GM20431 (cell line): ENCODE results near the gene TRIM41.

Source experiments
- in situ Hi-C: fragments of 300-500 bp; cut with MseI, MboI; formaldehyde crosslinking; loops from one replicate; pipeline ENCODE4 v1.15.0; 2020; ENCODE audit warnings: low sequenced_read_pairs; ENCODE audit not compliant: unreplicated experiment

The TRIM41 gene

GRCh38 chr5:181229996-181230395 lies 6.9 kb downstream of the TRIM41 start:
- in situ Hi-C loops = no loop called here

- in situ Hi-C loops = no loop called here
Observed at GRCh38 chr5:181230551-181230950, 7.5 kb downstream of the TRIM41 start.

GRCh38 chr5:181231432-181231831 lies 8.4 kb downstream of the TRIM41 start:
- in situ Hi-C loops = no loop called here

GRCh38 chr5:181232593-181232992 lies 9.5 kb downstream of the TRIM41 start:
- in situ Hi-C loops = no loop called here

- in situ Hi-C loops = no loop called here
Observed at GRCh38 chr5:181233088-181233800, 10.2 kb downstream of the TRIM41 start.

GRCh38 chr5:181233801-181234454 lies 10.8 kb downstream of the TRIM41 start:
- in situ Hi-C loops = no loop called here

- in situ Hi-C loops = no loop called here
Observed at GRCh38 chr5:181234455-181235306, 11.6 kb downstream of the TRIM41 start.

- in situ Hi-C loops = no loop called here
Observed at GRCh38 chr5:181235323-181235688, 12.2 kb downstream of the TRIM41 start.

- in situ Hi-C loops = no loop called here
Observed at GRCh38 chr5:181235689-181236366, 12.7 kb downstream of the TRIM41 start.

GRCh38 chr5:181236471-181236870 lies 13.4 kb downstream of the TRIM41 start:
- in situ Hi-C loops = no loop called here

GRCh38 chr5:181236954-181237641 lies 14.0 kb downstream of the TRIM41 start:
- in situ Hi-C loops = no loop called here

GRCh38 chr5:181237729-181238385 lies 14.8 kb downstream of the TRIM41 start:
- in situ Hi-C loops = no loop called here

GRCh38 chr5:181239062-181239663 lies 16.1 kb downstream of the TRIM41 start:
- in situ Hi-C loops = no loop called here

- in situ Hi-C loops = no loop called here
Observed at GRCh38 chr5:181241393-181241975, 18.4 kb downstream of the TRIM41 start.

GRCh38 chr5:181242031-181242451 lies 19.0 kb downstream of the TRIM41 start:
- in situ Hi-C loops = no loop called here

- in situ Hi-C loops = no loop called here
Observed at GRCh38 chr5:181243018-181243563, 20.0 kb downstream of the TRIM41 start.

- in situ Hi-C loops = no loop called here
Observed at GRCh38 chr5:181243564-181244343, 20.7 kb downstream of the TRIM41 start, which contains the start of gene RACK1. TSS of gene RACK1 (minus strand) at chr5:181243906. CDS start at chr5:181243800, 106 bp downstream.
